HG03064 (cell line): Measurements from ENCODE around the gene SCNN1G.

Experiments
- ATAC-seq: cut with Tn5 transposase; IDR thresholded peaks from one replicate; pipeline ENCODE4 v1.9.1; 2021; ENCODE audit warnings: low read depth; ENCODE audit not compliant: unreplicated experiment

SCNN1G gene

DNA sequence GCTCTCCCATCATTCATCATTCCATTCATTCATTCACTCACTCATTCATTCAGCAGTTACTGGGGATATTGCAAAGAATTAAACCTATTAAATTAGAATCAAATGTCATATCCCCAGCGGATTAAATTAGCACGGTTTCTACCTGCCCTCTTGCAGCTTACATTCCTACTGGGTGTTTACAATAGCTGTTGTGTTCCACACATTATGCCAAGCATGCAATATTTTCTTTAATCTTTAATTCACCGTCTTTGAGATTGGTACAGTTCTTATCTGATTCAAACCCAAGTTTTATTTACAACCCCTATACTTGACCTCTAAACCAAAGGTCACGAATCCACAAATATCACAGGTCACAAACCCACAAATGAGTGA, 32.6 kb upstream of the SCNN1G start:
- no peak for ATAC-seq

DNA sequence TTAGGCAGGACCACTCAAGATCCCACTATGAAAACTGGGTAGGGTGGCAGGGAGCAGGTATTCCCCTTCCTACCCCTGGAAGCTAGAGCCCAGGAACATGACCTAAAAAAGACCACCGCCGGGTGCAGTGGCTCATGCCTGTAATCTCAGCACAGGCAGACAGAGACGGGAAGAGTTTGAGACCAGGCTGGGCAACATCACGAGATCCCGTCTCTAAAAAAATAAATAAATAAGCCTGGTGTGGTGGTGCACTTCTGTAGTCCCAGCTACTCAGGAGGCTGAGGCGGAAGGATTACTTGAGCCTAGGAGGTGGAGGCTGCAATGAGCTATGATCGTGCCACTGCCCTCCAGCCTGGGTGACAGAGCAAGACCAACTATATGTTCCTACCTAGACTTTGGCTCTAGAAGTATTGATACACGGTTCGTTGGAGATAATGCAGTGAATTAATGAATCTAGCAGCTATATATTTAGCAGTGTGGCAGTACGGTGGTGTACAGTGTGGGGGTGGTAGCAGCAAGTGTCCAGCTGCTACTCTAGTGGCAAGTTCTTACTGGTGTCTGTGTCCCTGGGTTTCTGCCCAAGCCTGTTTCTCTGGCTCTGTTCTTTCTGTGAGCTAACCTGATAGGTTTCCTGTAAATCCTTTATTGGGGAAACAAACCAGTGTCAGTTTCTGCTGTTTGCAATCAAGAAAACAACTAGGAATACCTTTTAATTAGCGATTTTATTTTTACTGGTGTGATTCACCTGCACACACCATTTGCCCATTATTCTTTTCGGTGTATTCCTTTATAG, 30.0 kb upstream of the SCNN1G start:
- ATAC-seq, result no peak

DNA sequence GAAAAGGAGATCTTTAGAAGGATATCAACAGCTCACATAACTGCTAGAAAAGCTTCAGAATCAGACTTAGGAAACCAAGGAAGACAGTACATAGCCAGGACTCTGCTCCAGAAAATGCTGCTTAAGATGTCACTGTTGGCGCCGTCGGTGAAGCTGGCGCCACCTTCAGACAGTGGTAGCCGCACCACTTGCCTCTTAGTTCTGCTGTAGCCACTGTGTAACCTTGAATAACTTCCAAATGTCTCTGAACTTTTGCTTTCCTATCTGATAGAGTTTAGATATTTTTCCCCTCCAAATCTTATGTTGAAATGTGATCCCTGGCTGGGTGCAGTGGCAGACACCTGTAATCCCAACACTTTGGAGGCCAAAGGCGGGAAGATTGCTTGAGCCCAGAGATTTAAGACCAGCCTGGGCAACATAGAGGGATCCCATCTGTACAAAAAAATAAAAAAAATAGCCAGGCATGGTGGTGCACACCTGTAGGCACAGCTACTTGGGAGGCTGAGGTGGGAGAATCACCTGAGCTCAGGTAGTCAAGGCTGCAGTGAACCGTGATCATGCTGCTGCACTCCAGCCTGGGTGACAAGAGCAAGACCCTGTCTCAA, 27.0 kb upstream of the SCNN1G start:
- ATAC-seq, result no peak

DNA sequence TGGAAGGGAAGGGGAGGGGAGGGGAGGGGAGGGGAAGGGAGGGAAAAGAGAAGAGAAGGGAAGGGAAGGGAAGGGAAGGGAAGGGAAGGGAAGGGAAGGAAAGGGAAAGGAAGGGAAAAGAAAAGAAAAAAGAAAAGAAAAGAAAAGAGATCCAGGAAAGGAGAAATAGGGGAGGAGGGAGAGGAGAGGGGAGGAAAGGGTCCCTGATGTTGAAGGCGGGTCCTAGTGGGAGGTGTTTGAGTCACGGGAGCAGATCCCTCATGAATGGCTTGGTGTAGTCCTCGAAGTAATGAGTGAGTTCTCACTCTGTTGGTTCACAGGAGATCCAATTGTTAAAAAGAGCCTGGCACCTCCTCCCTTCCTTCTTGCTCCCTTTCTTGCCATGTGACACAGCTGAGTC, 26.4 kb upstream of the SCNN1G start:
- ATAC-seq, result no peak

DNA sequence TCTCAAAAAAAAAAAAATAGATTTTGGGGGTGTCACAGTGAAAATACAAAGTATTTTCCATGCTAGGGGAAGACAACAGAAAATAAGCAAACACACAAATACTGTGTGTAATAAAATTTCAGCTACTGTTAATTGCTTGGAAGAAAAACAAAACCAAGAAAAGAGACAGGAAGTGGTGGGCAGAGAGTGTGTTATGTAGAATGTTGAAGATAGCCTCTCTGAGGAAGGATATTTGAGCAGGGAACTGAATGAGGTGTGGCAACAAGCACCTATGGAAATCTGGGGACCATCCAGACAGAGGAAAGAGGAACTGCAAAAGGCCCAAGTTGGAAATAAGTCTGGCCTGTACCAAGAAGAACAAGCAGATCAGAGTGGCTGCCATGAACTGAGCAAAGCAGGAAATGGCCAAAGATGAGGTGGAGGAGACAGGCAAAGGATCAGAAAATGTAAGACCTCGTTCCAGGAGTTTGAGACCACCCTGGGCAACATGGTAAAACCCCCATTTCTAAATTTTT, 25.5 kb upstream of the SCNN1G start:
- ATAC-seq, result no peak

DNA sequence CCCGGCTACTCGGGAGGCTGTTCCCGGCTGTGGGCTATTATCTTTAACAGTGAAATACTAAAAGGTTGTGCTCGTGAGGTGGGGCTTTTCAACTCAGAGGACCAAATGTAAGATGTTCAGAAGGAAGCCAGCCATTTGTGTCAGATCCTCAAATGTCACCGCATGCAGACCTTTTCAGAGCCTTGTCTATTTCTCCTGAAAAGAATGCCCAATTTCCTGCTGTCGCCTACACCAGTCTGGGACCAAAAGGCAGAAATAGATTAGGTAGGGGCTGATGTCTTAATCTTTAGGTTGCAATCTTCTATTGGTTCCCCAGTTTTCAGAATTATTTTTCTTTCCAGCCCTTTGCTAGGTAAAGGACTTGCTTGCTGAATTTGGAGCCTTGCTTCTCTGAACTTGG, 24.4 kb upstream of the SCNN1G start:
- ATAC-seq, result no peak

DNA sequence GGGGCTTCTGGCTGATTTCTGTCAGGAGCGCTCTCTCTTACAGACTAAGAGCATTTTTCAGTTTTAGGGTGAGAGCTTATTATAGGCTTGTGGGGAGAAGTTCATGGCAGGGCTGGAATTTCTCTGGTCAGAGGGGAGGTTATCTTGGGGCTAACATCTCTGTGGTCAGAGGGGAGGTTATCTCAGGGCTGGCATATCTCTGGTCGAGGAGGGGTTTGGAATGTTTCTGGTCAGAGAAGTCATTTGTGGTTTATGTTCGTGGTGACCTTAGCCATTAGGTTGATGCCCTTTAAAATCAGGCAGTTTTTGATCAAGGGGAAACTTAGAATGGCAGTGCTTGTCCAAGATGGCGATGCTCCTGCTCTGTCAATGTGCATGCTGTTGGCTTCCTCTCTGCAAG, 22.5 kb upstream of the SCNN1G start:
- ATAC-seq, result no peak

DNA sequence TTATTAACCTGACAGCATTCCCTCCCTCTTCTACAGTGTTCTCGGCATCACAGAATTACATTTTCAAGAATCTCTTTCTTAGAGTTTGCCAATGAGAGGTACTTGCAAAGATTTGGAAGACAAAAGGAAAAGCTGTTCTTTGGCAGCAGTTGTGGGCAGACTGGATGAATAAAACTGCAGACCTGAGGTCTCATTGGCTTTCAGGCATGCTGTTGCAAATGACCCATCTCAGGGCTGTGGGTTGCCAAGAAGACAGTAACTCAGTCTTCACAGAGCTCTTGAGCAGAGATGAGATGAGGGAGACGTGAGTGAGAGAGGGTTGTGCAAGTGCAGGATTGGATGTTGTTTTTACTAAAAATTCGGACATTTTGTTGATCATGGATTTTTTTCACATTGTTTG, 22.0 kb upstream of the SCNN1G start:
- ATAC-seq, result no peak

DNA sequence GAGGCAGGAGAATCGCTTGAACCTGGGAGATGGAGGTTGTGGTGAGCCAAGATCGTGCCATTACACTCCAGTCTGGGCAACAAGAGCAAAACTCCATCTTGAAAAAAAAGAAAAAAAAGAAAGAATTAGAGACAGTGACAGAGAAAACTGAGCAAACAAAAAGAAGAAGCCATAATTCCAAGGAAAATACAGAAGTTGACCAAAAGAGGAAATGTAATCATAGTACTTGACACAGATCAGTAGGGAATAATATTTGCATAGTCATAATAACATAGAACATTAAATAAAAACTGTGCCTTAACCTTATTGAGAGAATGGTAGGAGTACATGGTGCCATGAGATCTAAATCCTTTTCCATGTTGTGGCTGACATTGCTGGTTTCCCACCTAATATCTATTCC, 18.6 kb upstream of the SCNN1G start:
- ATAC-seq, result no peak

DNA sequence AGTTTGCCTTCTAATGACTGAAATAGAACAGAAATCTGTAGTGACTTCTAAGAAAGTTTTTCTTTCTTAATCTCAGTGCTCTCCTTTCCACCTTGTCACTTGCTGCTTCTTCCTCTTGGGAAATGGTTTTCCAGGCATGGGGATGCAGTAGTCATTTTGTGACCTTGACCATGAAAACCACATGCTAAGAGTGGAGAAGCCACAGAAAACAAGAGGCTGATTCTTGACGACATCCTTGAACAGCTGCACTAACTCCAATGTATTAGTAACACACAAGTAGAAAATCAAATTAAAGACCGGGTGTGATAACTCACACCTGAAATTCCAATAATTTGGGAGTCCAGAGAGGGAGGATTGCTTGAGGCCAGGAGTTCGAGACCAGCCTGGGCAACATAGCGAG, 17.8 kb upstream of the SCNN1G start:
- no peak for ATAC-seq

DNA sequence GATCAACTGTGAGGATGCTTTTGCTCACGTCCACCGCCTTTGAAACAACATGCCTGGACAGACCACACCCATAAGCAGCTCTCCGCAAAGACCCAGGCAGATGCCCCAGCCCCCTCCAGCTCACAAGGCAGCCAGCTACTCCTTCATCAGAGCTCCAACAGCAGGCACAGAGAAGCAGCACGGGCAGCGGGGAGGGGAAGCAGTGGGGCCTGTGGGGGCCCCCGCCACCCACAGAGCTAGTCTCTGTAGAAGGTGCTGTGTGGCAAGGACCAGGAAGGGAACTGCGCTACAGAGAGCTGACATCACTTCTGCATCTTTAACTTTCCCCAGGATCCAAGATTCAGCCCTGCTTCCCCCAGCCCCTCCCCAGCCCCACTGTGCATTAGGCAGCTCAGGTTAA, 10.0 kb upstream of the SCNN1G start:
- no peak for ATAC-seq

DNA sequence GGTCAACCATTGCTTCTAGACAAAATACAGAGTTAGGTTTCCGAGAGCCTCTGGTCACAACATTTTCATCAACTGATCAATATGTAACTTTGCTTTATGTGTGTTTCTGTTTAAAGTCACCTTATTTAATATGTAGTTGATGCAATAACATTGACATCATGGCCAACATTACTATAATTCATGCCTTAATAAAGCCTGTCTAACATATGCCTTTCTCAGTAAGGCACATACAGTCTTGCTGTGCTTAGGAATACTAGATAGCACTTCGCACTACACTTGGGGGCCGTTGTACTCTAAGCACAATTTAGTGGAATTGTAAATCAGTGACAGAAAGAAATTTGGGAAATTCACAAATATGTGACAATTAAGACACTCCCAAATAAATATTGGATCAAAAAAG, 9.6 kb upstream of the SCNN1G start:
- ATAC-seq, result no peak

DNA sequence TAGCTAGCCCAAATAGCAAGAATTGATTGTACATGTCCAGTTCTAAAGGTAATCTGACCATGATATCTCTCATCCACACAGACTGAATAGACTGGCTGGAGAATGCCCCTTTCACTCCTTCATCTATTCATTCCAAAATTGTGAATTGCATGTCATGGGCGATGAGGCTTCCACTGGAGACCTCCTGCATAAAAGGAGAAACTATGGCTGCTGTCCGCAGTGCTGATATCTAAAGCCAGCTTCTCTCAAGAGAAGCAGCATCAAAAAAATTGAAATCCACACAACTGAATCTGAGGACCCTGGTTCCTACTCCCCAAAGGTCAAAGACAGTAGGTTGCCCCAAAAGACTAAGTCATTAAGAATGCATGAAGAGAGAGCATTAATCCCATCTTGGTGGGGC, 7.9 kb upstream of the SCNN1G start:
- no peak for ATAC-seq

DNA sequence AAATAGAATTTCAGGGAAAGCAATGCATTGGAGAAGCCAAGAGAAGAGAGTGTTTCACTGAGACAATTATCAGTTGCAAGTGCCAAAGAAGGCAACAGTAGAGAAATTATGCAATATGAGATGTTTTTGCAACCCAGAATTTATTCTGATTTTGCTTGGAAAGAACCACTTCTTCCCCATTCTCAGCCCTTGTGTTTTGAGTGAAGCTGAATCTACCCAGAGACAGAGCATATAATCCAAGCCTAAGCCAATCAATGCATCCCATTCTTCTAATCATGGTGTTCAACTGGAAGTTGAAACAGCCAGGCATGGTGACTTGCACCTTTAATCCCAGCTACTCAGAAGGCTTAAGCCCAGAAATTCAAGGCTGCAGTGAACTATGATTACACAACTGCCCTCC, 6.9 kb upstream of the SCNN1G start:
- ATAC-seq, result no peak

DNA sequence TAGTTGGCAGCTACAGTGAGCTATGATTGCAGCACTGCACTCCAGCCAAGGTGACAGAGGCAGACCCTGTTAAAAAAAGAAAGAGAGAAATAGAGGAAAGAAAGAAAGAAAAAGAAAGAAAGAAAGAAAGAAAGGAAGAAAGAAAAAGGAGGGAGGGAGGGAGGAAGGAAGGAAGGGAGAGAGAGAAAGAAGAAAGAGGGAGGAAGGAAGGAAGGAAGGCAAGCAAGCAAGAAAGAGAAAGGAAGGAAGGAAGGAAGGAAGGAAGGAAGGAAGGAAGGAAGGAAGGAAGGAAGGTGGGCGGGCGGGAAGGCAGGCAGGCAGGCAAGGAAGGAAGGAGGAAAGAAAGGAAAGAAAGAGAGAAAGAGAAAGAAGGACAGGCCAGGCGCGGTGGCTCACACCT, 1.0 kb upstream of the SCNN1G start:
- ATAC-seq, result no peak

DNA sequence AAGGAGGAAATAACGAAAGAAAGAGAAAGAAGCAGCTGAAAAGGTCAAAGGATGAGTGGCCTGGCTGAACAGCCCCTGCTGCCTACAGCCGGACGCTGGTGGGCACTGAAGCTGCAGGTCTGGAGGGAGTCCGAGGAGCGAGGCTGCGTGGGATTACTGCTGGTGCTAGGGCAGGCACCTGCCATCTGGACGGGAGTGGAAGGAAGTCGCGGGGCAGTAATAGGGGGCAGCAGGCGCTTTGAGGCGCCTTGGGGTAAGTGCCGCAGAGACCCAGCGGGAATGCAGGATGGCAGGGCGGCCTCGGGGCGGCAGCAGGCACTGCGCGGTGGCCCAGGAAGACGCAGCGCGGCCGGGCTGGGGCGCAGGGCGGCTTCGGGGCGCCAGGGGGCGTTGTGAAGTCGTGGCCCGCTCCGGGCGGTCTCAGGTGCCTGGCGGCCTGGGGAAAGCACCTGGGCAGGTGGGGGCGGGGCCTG, 303 bp upstream of the SCNN1G start:
- ATAC-seq, result peak; percentile 80

DNA sequence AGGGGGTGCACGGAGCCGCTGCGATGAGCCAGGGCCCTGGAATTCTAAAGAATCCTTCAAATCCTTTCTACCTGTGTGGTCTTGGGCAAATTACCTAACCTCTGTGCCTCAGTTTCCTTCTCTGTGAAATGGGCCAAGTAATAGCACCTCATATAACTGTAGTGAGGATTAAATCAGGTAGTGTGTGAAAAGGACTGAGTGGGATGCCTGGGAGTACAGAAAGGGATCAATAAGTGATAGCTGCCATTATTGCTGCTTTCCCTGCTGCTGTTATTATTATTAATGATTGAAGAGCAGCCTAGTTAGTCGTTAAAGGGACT, 958 bp downstream of the SCNN1G start:
- no peak for ATAC-seq

DNA sequence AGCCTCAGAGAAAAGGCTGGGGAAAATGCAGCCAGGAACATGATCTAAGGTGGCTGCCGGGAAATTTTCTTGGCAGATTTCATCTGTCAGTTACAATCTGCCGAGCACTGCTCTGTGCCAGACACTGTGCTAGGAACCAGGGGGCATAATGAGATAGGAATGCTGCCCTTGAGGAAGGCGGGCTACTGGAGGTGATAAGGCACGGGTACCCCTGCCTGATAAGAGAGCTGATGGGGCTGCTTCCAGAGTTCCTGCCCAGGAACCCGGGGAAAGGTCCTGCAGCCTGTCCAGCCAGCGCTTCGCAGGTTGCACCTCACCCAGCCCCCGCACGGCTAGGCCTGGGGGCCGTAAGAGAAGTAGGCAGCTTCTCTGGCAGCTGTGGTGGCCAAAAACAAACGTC, 3.1 kb downstream of the SCNN1G start:
- no peak for ATAC-seq

DNA sequence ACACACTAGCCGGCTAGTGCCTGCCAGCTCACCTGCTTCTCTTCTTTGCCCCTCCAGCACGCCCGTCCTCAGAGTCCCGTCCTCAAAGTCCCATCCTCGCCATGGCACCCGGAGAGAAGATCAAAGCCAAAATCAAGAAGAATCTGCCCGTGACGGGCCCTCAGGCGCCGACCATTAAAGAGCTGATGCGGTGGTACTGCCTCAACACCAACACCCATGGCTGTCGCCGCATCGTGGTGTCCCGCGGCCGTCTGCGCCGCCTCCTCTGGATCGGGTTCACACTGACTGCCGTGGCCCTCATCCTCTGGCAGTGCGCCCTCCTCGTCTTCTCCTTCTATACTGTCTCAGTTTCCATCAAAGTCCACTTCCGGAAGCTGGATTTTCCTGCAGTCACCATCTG, 3.6 kb downstream of the SCNN1G start:
- ATAC-seq, result no peak

DNA sequence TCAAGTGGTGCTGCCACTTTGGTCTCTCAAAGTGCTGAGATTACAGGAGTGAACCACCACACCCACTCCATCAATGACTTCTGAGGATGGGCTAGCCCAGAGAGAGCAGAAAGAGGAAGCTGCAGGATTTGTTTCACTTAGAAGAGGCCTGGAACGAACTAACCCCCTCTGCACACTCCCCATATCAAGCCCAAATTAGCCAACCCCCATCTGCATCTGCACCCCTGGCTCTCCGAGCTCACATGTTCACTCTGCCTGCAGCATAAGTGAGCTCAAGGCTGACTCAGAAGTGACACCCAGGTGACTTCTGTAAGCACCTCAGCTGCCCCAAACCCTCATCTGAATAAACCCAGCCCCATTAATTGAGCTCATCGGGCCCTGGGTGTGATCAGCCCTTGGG, 4.8 kb downstream of the SCNN1G start:
- ATAC-seq, result no peak

DNA sequence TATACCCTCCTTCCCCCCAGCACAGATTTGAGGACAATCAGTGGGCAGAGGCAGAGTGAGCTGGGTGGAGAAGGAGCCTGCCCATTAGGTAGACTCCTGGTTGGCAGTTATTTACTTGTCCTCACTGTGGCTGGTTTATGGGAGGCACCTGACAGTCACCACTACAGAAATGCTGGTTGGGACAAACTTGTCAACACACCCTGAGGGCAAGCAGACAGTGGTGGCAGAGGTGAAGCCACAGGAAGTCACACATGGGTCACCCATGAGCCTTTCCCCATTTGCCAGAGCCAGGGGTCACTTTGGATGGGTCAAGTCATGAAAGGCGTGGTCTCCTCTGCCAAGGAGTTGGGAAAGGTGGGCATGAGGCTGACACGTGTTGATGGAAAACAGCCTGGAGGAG, 6.4 kb downstream of the SCNN1G start:
- ATAC-seq, result no peak

DNA sequence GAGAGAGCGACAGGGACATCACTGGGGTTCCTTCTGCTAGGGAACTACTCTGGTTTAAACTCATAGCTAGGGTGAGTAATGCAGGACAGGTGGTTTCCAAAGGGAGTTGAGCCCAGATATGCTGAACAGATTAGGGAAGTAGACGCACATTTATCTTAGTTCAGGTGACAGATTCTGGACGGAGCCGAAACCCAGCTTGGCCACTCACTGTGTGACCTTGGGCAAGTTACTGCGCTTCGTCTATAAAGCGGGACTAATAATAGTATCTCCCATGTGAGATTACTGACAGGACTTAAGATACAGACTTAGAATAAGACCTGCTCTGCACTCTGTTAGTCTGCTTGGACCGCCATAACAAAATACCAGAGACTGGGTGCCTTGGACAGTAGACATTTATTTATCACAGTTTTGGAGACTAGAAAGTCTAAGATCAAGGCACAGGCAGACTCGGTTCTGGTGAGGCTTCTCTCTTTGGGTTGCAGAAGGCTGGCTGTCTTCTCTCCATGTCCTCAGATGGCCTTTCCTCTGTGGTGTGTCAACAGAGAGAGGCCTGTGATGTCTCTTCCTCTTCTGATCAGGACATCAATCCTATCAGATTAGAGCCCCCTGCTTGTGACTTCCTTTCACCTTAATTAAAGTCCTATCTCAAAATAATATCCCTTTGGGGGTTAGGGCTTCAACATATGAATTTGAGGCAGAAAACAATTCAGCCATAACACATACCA, 12.1 kb downstream of the SCNN1G start:
- no peak for ATAC-seq
